Panc1 (cell line): ENCODE data around the gene CLIC1.

Experiments used
- POLR2AphosphoS5 ChIP-seq: IDR thresholded peaks from 2 replicates; pipeline ENCODE4 v1.6.1; 2012; ENCODE audit warnings: mild to moderate bottlenecking, low read depth, low read length, moderate library complexity
- SIN3A ChIP-seq: IDR thresholded peaks from 2 replicates; pipeline ENCODE4 v1.6.1; 2012; ENCODE audit warnings: low read depth, mild to moderate bottlenecking, low read length, moderate library complexity, borderline replicate concordance; ENCODE audit not compliant: insufficient read depth
- TCF7L2 ChIP-seq: IDR thresholded peaks from 2 replicates; pipeline ENCODE4 v1.6.1; 2011; ENCODE audit warnings: mild to moderate bottlenecking, low read depth, low read length, inconsistent platforms
- TF ChIP-seq, protein P1 (sequence below): fragments of 450-650 bp; IDR thresholded peaks from 2 replicates; pipeline ENCODE4 v1.5.1; 2017; ENCODE audit warnings: mild to moderate bottlenecking

DNA sequence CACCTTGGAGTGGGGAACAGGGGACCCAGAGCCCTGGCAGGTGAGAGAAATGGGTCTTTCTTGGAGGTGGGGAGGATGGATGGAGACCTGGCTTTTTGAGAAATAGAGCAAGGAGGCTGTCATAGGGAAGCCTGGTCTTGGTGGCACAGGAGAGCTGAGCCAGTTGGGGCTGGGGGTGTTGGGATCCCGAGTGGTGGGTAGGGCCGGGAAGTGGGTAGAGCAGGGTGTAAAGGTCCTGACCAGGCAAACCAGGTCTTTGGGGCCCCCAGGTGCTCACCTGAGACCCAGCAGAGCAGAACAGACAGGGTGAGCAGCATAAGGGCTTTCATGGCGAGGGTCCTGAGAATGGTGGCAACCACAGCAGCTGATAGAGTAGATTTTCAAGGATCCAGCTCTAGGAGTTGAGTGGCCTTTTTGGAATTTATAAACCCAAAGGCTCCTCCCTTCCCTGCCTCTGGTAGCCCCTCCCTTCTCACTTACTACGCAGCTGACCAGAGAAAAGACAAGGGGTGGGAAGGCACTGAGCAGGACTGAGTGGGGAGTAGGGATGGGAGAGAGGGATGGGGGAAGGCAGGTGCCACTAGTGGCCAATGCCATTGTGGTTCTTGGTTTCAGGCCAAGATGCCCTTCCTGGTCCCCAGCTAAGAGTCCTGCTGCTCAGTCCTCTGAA is 14.8 kb downstream of the CLIC1 start, which contains the start of gene LY6G6C:
- TF ChIP-seq, protein P1, sequence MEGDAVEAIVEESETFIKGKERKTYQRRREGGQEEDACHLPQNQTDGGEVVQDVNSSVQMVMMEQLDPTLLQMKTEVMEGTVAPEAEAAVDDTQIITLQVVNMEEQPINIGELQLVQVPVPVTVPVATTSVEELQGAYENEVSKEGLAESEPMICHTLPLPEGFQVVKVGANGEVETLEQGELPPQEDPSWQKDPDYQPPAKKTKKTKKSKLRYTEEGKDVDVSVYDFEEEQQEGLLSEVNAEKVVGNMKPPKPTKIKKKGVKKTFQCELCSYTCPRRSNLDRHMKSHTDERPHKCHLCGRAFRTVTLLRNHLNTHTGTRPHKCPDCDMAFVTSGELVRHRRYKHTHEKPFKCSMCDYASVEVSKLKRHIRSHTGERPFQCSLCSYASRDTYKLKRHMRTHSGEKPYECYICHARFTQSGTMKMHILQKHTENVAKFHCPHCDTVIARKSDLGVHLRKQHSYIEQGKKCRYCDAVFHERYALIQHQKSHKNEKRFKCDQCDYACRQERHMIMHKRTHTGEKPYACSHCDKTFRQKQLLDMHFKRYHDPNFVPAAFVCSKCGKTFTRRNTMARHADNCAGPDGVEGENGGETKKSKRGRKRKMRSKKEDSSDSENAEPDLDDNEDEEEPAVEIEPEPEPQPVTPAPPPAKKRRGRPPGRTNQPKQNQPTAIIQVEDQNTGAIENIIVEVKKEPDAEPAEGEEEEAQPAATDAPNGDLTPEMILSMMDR: no peak
- TF ChIP-seq POLR2AphosphoS5 (no peak), SIN3A (no peak), TCF7L2 (no peak)
